GM12892 (cell line): ENCODE results near the gene ADAMTSL2. TPM values are rescaled to one million over a fixed set of nuclear protein-coding genes. Genes with fewer than 3 reads are reported as not detected.

ENCODE experiments used
- DNase-seq: peaks from one replicate; pipeline ENCODE4 v3.0.0; 2011; ENCODE audit not compliant: insufficient read length
- FAIRE-seq: peaks from 2 replicates; lab custom pipeline; 2011; peaks lifted over from hg19 to GRCh38; lab: Jason Lieb, UNC
- POLR2A ChIP-seq: IDR thresholded peaks from 2 replicates; pipeline ENCODE4 v1.6.1; 2011; ENCODE audit warnings: low read depth, low read length, control low read depth
- POLR2AphosphoS5 ChIP-seq: IDR thresholded peaks from 2 replicates; pipeline ENCODE4 v1.6.1; 2011; ENCODE audit warnings: low read depth, low read length, control low read depth
- TAF1 ChIP-seq: IDR thresholded peaks from 2 replicates; pipeline ENCODE4 v1.6.1; 2011; ENCODE audit warnings: low read depth, mild to moderate bottlenecking, control low read depth, low read length, borderline replicate concordance
- polyA plus RNA-seq: library from polyadenylated mRNA; unstranded; fragments of >200 nt; gene quantifications from one replicate; pipeline ENCODE4 v1.2.1, GENCODE V29; 2012; ENCODE audit warnings: missing spikeins, inconsistent platforms; ENCODE audit not compliant: missing spikeins

The ADAMTSL2 gene
- not detected for polyA plus RNA-seq

GRCh38 chr9:133534346-133535291 lies at the start of gene ADAMTSL2:
Gene ADAMTSL2, plus strand, starts transcription at chr9:133534704. Its CDS starts 2,009 bp downstream, at chr9:133536713.
- DNase-seq (no peak), FAIRE-seq (no peak)
- TF ChIP-seq POLR2AphosphoS5 (no peak), TAF1 (no peak), POLR2A (no peak)

- TF ChIP-seq POLR2A (no peak), TAF1 (no peak), POLR2AphosphoS5 (no peak)
- no peak for FAIRE-seq
These were observed 48.8 kb upstream of the ADAMTSL2 start for GRCh38 chr9:133485531-133486260.

GRCh38 chr9:133487331-133487725 lies 47.2 kb upstream of the ADAMTSL2 start:
- TF ChIP-seq POLR2AphosphoS5 (no peak), POLR2A (no peak), TAF1 (no peak)
- DNase-seq (no peak), FAIRE-seq (no peak)

More at GRCh38 chr9:133485531-133486260, 48.8 kb upstream of the ADAMTSL2 start:
- peak; percentile 61 for DNase-seq

GRCh38 chr9:133488686-133489252 lies 45.7 kb upstream of the ADAMTSL2 start:
- no peak for TF ChIP-seq TAF1
- TF ChIP-seq POLR2A = no peak
- TF ChIP-seq POLR2AphosphoS5 = no peak
- no peak for FAIRE-seq

GRCh38 chr9:133489253-133490190 lies 45.0 kb upstream of the ADAMTSL2 start:
- FAIRE-seq (no peak), DNase-seq (no peak)
- TF ChIP-seq TAF1 = no peak
- TF ChIP-seq POLR2A = no peak
- no peak for TF ChIP-seq POLR2AphosphoS5

More at GRCh38 chr9:133488686-133489252, 45.7 kb upstream of the ADAMTSL2 start:
- DNase-seq = no peak

GRCh38 chr9:133490201-133490681 lies 44.3 kb upstream of the ADAMTSL2 start:
- no peak for DNase-seq
- FAIRE-seq = no peak
- TF ChIP-seq TAF1 = no peak
- no peak for TF ChIP-seq POLR2A
- no peak for TF ChIP-seq POLR2AphosphoS5

- no peak for FAIRE-seq
- TF ChIP-seq TAF1 (no peak), POLR2AphosphoS5 (no peak), POLR2A (no peak)
- DNase-seq = no peak
These were observed 43.4 kb upstream of the ADAMTSL2 start for GRCh38 chr9:133490865-133491655.

- no peak for FAIRE-seq
These were observed 42.9 kb upstream of the ADAMTSL2 start for GRCh38 chr9:133491656-133491925.

GRCh38 chr9:133492061-133493021 lies 42.2 kb upstream of the ADAMTSL2 start:
- FAIRE-seq (no peak), DNase-seq (no peak)
- TF ChIP-seq TAF1 (no peak), POLR2AphosphoS5 (no peak), POLR2A (no peak)

More at GRCh38 chr9:133491656-133491925, 42.9 kb upstream of the ADAMTSL2 start:
- TF ChIP-seq POLR2AphosphoS5 (no peak), TAF1 (no peak), POLR2A (no peak)
- DNase-seq = no peak
